GM12873 (cell line): ENCODE results near the gene MCM3.

ENCODE experiments used
- TF ChIP-seq, protein P1 (sequence below): IDR thresholded peaks from 2 replicates; pipeline ENCODE4 v1.5.1; 2012; ENCODE audit warnings: low read depth, mild to moderate bottlenecking, moderate library complexity, low read length, control low read depth; ENCODE audit not compliant: insufficient read depth; ENCODE audit errors: missing control alignments

MCM3 gene

DNA sequence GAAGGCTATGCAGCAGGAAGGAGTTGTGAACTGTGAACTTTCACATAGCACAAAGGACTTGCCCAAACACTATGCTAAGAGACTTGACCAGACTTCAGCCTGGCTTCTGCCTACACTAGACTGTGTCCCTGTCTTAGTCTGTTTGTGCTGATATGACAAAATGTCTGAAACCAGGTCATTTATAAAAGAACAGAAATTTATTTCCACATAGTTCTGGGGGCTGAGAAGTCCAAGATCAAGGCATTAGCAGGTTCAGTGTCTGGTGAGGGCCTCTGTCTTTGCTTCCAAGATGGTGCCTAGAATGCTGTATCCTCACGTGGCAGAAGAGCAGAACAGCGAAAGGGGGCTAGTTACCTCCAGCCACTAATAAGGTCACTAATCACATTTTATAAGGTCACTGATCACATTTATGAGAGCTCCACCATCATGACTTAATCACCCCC lies 16.0 kb upstream of the MCM3 start:
- TF ChIP-seq, protein P1, sequence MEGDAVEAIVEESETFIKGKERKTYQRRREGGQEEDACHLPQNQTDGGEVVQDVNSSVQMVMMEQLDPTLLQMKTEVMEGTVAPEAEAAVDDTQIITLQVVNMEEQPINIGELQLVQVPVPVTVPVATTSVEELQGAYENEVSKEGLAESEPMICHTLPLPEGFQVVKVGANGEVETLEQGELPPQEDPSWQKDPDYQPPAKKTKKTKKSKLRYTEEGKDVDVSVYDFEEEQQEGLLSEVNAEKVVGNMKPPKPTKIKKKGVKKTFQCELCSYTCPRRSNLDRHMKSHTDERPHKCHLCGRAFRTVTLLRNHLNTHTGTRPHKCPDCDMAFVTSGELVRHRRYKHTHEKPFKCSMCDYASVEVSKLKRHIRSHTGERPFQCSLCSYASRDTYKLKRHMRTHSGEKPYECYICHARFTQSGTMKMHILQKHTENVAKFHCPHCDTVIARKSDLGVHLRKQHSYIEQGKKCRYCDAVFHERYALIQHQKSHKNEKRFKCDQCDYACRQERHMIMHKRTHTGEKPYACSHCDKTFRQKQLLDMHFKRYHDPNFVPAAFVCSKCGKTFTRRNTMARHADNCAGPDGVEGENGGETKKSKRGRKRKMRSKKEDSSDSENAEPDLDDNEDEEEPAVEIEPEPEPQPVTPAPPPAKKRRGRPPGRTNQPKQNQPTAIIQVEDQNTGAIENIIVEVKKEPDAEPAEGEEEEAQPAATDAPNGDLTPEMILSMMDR: no peak

DNA sequence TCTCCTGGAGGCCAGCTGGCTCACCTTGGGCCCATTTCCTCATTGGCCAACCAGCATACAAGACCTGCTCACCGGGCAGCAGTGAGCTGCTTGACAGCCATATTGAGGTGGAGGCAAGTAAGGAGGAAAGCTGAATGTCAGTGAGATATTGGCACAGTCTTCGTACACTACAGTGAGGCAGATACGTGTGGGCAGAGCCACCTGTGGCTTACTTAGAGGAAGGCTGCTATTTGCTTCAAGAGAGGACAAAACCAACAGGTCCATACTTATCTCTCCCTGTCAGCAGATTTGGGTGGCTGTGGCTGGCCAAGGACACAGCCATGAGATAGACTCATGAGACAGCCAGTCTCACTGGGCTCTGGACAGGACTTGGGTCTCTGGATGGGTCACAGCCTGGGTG lies 15.1 kb upstream of the MCM3 start:
- TF ChIP-seq, protein P1: no peak

DNA sequence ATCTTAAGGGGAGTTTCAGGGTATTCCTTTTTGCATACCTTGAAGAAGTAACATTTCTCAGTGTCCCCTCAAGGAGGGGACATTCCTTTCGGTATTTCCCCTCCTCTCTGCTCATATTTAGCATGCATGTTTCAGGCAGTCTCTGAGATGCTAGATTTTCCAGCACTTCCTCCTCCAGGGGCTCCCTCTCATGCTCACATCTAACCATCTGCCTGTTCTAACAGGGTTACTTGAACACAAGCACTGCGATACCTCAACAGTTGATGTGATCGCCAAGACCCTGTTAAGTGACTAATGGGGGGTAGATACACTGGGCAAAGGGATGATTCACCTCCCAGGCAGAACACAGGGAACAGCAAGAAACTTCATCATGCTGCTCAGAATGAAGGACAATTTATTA lies 12.9 kb upstream of the MCM3 start:
- TF ChIP-seq, protein P1: no peak

DNA sequence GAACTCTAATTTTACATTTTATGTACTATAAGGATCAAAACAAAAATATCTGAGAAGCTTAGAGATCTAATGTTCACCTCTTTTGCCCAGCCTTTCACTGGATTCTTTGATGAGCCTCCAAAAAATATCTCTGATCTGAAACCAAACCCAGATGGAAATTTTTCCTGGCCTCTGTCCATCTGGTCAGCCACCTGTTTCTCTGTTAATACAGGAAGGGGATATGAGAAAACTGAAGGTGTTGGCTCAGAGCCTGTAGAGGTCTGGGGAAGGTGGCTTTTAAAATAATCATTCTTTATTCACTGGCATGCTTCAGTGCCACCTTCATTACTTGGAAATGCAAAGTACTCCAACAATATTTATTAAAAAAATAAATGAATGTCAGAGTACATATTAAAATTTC lies 8.5 kb upstream of the MCM3 start:
- TF ChIP-seq, protein P1: no peak

DNA sequence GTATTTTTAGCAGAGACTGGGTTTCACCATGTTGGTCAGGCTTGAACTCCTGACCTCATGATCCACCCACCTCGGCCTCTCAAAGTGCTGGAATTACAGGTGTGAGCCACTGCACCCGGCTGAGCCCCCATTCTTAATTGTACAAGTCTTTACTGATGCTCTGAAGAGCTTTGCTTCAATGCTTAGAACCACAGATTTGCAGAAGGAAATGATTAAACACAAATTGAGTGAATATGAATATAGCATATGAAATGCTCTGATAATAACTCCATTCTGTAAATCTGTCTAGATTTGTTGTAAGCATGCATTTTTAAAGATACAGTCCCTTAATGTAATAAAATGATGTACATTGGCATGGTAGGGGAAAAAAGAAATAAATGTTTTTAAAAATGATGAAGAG lies 4.3 kb upstream of the MCM3 start:
- TF ChIP-seq, protein P1: no peak

DNA sequence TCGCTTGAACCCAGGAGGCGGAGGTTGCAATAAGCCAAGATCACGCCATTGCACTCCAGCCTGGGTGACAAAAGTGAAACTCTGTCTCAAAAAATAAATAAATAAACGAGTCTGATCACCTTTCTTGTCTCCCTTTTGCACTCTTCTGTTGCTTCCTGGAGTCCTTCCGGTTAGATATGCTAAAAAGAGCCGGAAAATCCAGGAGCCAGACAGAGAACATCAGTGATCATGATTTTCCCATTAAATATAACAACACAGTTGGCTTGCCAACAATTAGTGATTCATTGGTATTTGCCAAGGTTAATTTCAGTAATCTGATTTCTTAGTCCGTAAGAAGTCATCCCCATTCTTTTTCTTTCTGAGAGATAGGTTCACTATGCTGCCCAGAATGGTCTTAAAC lies 3.7 kb upstream of the MCM3 start:
- TF ChIP-seq, protein P1: no peak

DNA sequence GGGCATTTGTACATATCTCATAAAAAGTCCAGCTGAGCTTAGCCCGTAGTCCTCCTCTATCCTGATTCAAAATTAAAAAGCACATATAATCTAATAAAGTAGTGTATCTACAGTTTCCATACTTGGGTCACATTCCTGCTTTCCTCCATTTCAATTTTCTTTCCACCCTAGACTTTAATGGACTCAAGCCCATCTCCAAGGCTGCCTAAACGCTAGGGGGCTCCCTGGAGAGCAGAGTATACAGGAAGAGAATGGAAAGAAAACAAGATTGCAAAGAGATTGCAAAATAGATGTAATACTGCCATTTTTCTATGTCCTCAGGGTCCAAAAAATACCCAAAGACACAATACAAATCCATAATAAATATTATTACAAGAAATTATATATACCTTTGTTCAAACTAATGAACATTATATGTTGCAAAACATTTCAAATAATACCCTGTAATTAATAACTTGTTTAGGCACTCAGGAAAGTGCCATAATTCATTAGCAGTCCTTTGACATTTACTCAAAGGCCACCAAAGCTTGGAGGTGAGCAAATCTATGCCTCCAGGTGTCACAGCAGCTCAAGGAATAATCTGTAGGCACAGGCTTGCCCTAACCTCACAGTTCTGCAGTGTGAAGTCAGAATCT lies 2.4 kb upstream of the MCM3 start:
- TF ChIP-seq, protein P1: peak; percentile 69
